ENCODE data around the gene MRPS7. TPM values are rescaled to one million over a fixed set of nuclear protein-coding genes. Genes with fewer than 3 reads are reported as not detected.

The MRPS7 gene
- total and polyA plus RNA-seq, 2 donors (not counting 1 experiment from before 2014, with no cell fraction given) = 44.2 to 51.5 TPM

DNA sequence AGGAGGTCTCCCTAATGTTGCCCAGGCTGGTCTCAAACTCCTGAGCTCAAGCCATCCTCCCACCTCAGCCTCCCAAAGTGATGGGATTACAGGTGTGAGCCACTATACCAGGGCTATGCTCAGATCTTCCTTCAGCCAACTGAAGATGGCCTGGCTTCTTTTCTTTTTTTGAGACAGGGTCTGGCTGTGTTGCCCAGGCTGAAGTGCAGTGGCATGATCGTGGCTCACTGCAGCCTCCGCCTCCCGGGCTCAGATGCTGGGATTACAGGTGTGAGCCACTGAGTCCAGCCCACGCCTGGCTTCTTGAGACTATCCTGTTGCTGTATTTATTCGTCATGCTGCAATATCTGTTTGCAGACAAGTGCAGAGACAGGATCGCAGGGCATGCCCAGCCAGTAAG lies 23.4 kb downstream of the MRPS7 start:
- H3K4me3 ChIP-seq (replicated peaks in 1 of 4; ENCODE audit: control extremely low read depth in 1 of 4, insufficient read depth in 1 of 4, low read depth in 3 of 4, low read length in 4 of 4) = no peak overlapping the region
- no peak overlapping the region for H3K4me2 ChIP-seq (ENCODE audit: extremely low read depth, insufficient read depth, low read length)
- H3K4me1 ChIP-seq (ENCODE audit: control insufficient read depth, extremely low read depth, insufficient read depth, low read length) = no peaks in the 10 kb centered on the region
- no peak overlapping the region for H2AFZ ChIP-seq (ENCODE audit: low read length)
- TF ChIP-seq, protein P1, sequence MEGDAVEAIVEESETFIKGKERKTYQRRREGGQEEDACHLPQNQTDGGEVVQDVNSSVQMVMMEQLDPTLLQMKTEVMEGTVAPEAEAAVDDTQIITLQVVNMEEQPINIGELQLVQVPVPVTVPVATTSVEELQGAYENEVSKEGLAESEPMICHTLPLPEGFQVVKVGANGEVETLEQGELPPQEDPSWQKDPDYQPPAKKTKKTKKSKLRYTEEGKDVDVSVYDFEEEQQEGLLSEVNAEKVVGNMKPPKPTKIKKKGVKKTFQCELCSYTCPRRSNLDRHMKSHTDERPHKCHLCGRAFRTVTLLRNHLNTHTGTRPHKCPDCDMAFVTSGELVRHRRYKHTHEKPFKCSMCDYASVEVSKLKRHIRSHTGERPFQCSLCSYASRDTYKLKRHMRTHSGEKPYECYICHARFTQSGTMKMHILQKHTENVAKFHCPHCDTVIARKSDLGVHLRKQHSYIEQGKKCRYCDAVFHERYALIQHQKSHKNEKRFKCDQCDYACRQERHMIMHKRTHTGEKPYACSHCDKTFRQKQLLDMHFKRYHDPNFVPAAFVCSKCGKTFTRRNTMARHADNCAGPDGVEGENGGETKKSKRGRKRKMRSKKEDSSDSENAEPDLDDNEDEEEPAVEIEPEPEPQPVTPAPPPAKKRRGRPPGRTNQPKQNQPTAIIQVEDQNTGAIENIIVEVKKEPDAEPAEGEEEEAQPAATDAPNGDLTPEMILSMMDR (conservative IDR thresholded peaks at IDR 0.05 in 1 of 2, IDR thresholded peaks at IDR 0.05 in 1 of 2; ENCODE audit: low read depth in 1 of 2, low read length in 2 of 2) = no peak
- TF ChIP-seq EZH2 (IDR thresholded peaks at IDR 0.05; ENCODE audit: low read length, missing control alignments) = no peak
- H3K9me3 ChIP-seq (ENCODE audit: control insufficient read depth, insufficient read depth, low read depth, low read length) = no peaks in the 10 kb centered on the region
- DNase-seq (ENCODE audit: low read depth in 2 of 2) = no peak
- no peak overlapping the region for H3K27ac ChIP-seq (ENCODE audit: insufficient read depth, low read length)
- H3K36me3 ChIP-seq (ENCODE audit: control insufficient read depth, insufficient read depth, low read length) = peaks cover 5% of the 10 kb centered on the region
- no peaks in the 10 kb centered on the region for H4K20me1 ChIP-seq (ENCODE audit: control insufficient read depth, extremely low read depth, insufficient read depth, low read length)
- H3K79me2 ChIP-seq (ENCODE audit: control insufficient read depth, insufficient read depth, low read length) = no peaks in the 10 kb centered on the region
- H3K27me3 ChIP-seq (ENCODE audit: control insufficient read depth, insufficient read depth, low read length) = no peaks in the 10 kb centered on the region
- no peak overlapping the region for H3K9ac ChIP-seq (ENCODE audit: insufficient read depth, low read length)

DNA sequence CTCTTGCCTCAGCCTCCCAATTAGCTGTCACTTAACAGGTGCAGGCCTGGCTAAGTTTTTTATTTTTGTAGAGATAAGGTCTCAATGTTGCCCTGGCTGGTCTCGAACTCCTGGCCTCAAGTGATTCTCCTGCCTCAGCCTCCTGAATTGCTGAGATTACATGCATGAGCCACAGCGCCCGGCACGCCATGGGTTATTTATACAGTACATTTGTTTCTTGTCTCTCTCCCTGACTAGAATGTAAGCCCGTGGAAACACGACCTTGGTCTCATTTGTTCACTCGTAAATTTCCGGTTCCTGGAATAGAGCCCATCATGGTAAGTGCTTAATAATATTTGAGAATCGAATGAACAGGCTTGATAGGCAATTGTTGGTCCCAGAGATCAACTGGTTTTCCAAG lies 25.5 kb downstream of the MRPS7 start:
- Histone ChIP-seq H2AFZ (ENCODE audit: low read length) (no peak overlapping the region), H3K4me2 (ENCODE audit: extremely low read depth, insufficient read depth, low read length) (no peak overlapping the region), H3K36me3 (ENCODE audit: control insufficient read depth, insufficient read depth, low read length) (peaks cover 4% of the 10 kb centered on the region), H3K4me1 (ENCODE audit: control insufficient read depth, extremely low read depth, insufficient read depth, low read length) (no peaks in the 10 kb centered on the region), H3K27ac (ENCODE audit: insufficient read depth, low read length) (no peak overlapping the region), H3K27me3 (ENCODE audit: control insufficient read depth, insufficient read depth, low read length) (no peaks in the 10 kb centered on the region), H3K4me3 (replicated peaks in 1 of 4; ENCODE audit: control extremely low read depth in 1 of 4, insufficient read depth in 1 of 4, low read depth in 3 of 4, low read length in 4 of 4) (no peak overlapping the region), H4K20me1 (ENCODE audit: control insufficient read depth, extremely low read depth, insufficient read depth, low read length) (no peaks in the 10 kb centered on the region), H3K79me2 (ENCODE audit: control insufficient read depth, insufficient read depth, low read length) (no peaks in the 10 kb centered on the region), H3K9me3 (ENCODE audit: control insufficient read depth, insufficient read depth, low read depth, low read length) (no peaks in the 10 kb centered on the region), H3K9ac (ENCODE audit: insufficient read depth, low read length) (no peak overlapping the region)
- DNase-seq (ENCODE audit: low read depth in 2 of 2) = no peak
- no peak for TF ChIP-seq EZH2 (IDR thresholded peaks at IDR 0.05; ENCODE audit: low read length, missing control alignments)
- TF ChIP-seq, protein P1 (conservative IDR thresholded peaks at IDR 0.05 in 1 of 2, IDR thresholded peaks at IDR 0.05 in 1 of 2; ENCODE audit: low read depth in 1 of 2, low read length in 2 of 2) = no peak

DNA sequence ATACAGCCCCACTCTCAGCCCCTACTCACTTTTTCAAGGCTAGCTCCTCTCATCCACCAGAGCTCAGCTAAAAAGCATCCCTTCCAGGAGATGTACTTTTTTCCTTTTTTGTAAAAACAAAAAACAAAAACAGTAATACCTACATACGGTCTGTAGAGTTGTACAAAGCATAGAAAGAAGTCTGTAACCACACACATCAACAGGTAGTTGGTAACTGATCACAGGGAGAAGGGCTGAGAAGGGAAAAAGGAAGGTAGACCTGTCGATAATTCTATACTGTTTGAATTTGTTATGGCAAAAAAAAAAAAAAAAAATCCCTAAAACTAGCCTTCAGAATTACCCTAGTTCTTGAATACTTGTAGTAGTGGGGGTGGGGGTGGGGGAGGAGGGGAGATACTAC lies 26.7 kb downstream of the MRPS7 start:
- no peak for TF ChIP-seq EZH2 (IDR thresholded peaks at IDR 0.05; ENCODE audit: low read length, missing control alignments)
- TF ChIP-seq, protein P1 (conservative IDR thresholded peaks at IDR 0.05 in 1 of 2, IDR thresholded peaks at IDR 0.05 in 1 of 2; ENCODE audit: low read depth in 1 of 2, low read length in 2 of 2) = no peak
- Histone ChIP-seq H2AFZ (ENCODE audit: low read length) (no peak overlapping the region), H3K4me1 (ENCODE audit: control insufficient read depth, extremely low read depth, insufficient read depth, low read length) (no peaks in the 10 kb centered on the region), H3K27ac (ENCODE audit: insufficient read depth, low read length) (no peak overlapping the region), H3K9ac (ENCODE audit: insufficient read depth, low read length) (no peak overlapping the region), H3K4me3 (replicated peaks in 1 of 4; ENCODE audit: control extremely low read depth in 1 of 4, insufficient read depth in 1 of 4, low read depth in 3 of 4, low read length in 4 of 4) (peak overlapping the region; percentile 83 to 97 (median 92)), H3K79me2 (ENCODE audit: control insufficient read depth, insufficient read depth, low read length) (no peaks in the 10 kb centered on the region), H3K36me3 (ENCODE audit: control insufficient read depth, insufficient read depth, low read length) (peaks cover 4% of the 10 kb centered on the region), H4K20me1 (ENCODE audit: control insufficient read depth, extremely low read depth, insufficient read depth, low read length) (no peaks in the 10 kb centered on the region), H3K27me3 (ENCODE audit: control insufficient read depth, insufficient read depth, low read length) (no peaks in the 10 kb centered on the region), H3K9me3 (ENCODE audit: control insufficient read depth, insufficient read depth, low read depth, low read length) (no peaks in the 10 kb centered on the region), H3K4me2 (ENCODE audit: extremely low read depth, insufficient read depth, low read length) (peak overlapping the region; percentile 40)
- DNase-seq (ENCODE audit: low read depth in 2 of 2) = no peak

Data from fibroblast of lung (primary cell).